GM12891 (cell line): ENCODE measurements around the gene PPP6R1.

Experiments used
- POLR2A ChIP-seq: IDR thresholded peaks from 2 replicates; pipeline ENCODE4 v1.6.1; 2011; ENCODE audit warnings: low read depth, low read length, control low read depth
- POLR2AphosphoS5 ChIP-seq: IDR thresholded peaks from 2 replicates; pipeline ENCODE4 v1.6.1; 2011; ENCODE audit warnings: low read depth, low read length, control low read depth

- TF ChIP-seq POLR2AphosphoS5, result no peak
- no peak for TF ChIP-seq POLR2A
These were observed 16.3 kb downstream of the PPP6R1 start for GRCh38 chr19:55242517-55242916.
